Omental fat pad (tissue), 4 donors: ENCODE data around the gene TEX14. TPM values are rescaled to one million over a fixed set of nuclear protein-coding genes. Genes with fewer than 3 reads are reported as not detected.

Experiments
- ATAC-seq: fragments of 150-250 bp; one replicate; pipeline ENCODE4 v1.9.1; 2016; ENCODE audit warnings: mild to moderate bottlenecking, moderate library complexity; ENCODE audit not compliant: low FRiP score
- DNase-seq: peaks from one replicate; pipeline ENCODE4 v3.0.0-alpha.2; 2019; ENCODE audit warnings: low spot score
- CTCF ChIP-seq, 3 donors: fragments of 450-650 bp; IDR thresholded peaks; one replicate each; pipeline ENCODE4 v1.5.1; 2016 to 2017; ENCODE audit warnings: antibody characterized with exemption in 3 of 3, mild to moderate bottlenecking in 3 of 3, moderate library complexity in 2 of 3
- total RNA-seq, 4 donors: library from RNA; depleted of rRNA; stranded (reverse); fragments of >200 nt; gene quantifications; one replicate each; pipeline ENCODE4 v1.1.0, GENCODE V29; 2016

Gene TEX14
- total RNA-seq, 4 donors from 2014 or later: 0.19 to 1.3 (median 0.39) TPM

DNA sequence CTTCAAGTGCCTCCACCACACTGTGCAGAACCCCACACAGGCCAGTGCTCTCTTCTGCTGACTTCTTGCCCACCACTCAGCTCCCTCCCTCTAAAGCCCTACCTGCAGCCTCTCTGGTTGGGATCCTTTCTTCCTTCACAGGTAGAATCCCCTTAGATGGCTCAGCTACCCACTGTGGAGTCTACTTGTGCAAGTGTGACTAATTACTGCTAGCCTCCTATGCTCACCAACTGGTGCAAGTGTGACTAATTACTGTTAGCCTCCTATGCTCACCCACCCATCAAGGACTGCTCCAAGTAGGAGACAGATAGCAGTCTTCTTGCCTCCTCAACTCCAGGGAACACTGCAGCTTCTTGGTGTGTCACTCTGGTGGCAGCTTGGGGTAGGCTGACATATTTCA lies 43.6 kb downstream of the TEX14 start:
- no peak for TF ChIP-seq CTCF (IDR thresholded peaks at IDR 0.05)
- no peak for ATAC-seq
- no peak for DNase-seq

DNA sequence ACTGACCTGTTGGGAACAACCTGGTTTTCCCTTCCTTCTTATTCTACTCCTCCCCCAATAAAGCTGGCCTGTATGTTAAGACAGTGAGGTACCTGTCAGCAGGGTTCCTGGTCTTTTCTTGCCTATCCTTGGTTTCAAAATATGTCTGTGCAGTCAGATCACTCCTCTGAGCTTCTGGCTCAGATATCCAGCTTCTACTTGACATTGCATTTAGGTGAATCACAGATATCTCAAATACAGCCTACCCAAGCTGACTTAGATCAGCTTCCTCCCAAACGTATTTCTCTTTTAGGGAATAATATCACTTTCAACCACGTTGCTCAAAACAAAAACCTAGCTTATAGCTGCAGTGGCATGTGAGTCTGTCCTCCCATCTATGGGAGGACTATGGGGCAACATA lies 48.7 kb downstream of the TEX14 start:
- no peak for DNase-seq
- no peak for TF ChIP-seq CTCF (IDR thresholded peaks at IDR 0.05)
- peak; percentile 51 for ATAC-seq

GRCh38 chr17:58641887-58642311 lies 49.9 kb downstream of the TEX14 start:
- no peak for TF ChIP-seq CTCF (IDR thresholded peaks at IDR 0.05)
- ATAC-seq (no peak), DNase-seq (no peak)

DNA sequence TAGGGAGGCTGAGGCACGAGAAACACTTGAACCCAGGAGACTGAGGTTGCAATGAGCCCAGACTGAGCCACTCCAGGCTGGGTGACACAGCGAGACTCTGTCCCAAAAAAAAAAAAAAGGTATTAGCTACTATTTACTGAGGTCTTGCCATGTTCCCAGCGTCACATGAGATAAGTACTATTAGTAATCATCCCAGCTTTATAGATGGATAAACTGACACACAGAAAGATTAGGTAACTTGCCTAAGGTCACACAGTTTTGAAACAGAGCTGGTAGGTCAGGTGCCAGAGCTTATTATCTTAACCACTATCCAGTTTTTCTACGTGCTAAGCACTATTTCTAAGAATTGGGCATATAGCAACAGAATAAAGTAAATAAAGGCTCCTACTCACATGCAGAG lies 51.6 kb downstream of the TEX14 start:
- ATAC-seq (no peak), DNase-seq (no peak)
- TF ChIP-seq CTCF (IDR thresholded peaks at IDR 0.05): no peak

- no peak for DNase-seq
- no peak for ATAC-seq
- no peak for TF ChIP-seq CTCF (IDR thresholded peaks at IDR 0.05)
Observed at GRCh38 chr17:58639681-58640080, 52.2 kb downstream of the TEX14 start.

DNA sequence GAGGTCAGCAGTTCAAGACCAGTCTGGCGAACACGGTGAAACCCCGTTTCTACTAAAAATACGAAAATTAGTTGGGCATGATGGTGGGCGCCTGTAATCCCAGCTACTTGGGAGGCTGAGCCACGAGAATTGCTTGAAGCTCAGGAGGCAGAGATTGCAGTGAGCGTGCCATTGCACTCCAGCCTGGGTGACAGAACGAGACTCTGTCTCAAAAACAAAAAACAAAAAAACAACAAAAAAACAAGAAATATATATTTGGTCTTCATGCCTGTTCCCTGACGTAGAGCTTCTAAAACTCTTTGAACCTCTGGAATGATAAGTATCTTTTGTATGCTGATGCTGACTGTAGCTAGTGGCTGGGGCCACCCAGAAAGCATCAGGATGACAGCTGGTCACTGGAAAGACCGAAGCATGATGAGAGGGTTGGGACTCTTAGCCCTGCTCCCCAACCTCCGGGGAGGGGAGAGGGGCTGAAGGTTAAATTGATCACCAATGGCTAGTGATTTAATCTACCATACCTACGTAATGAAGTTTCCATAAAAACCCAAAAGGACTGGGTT lies 54.8 kb downstream of the TEX14 start:
- TF ChIP-seq CTCF (IDR thresholded peaks at IDR 0.05): no peak
- no peak for DNase-seq
- ATAC-seq: no peak
